HEK293 (cell line): Measurements from ENCODE around the gene TBC1D24.

ENCODE experiments used
- YY1 ChIP-seq: fragments of 450-650 bp; formaldehyde crosslinking; IDR thresholded peaks from 2 replicates; pipeline ENCODE4 v1.5.1; 2018; ENCODE audit warnings: missing biosample characterization, missing genetic modification characterization
- ZNF530 ChIP-seq: fragments of 450-650 bp; formaldehyde crosslinking; IDR thresholded peaks from 2 replicates; pipeline ENCODE4 v1.5.1; 2016; ENCODE audit warnings: low read depth, missing biosample characterization, missing genetic modification characterization
- ZNF747 ChIP-seq: fragments of 450-650 bp; formaldehyde crosslinking; IDR thresholded peaks from 2 replicates; pipeline ENCODE4 v1.5.1; 2016; ENCODE audit warnings: missing biosample characterization, missing genetic modification characterization
- ZNF776 ChIP-seq: fragments of 450-650 bp; formaldehyde crosslinking; IDR thresholded peaks from 2 replicates; pipeline ENCODE4 v1.5.0; 2017; ENCODE audit warnings: missing biosample characterization, missing genetic modification characterization, borderline replicate concordance

GRCh38 chr16:2468725-2469398 is 6.1 kb upstream of the TBC1D24 start:
- TF ChIP-seq YY1 (tag by site-specific recombination) = no peak
- no peak for TF ChIP-seq ZNF747 (tag by site-specific recombination)
- TF ChIP-seq ZNF530 (tag by site-specific recombination) = no peak
- no peak for TF ChIP-seq ZNF776
